K562 (cell line): ENCODE data around the gene ANKRD45. TPM values are rescaled to one million over a fixed set of nuclear protein-coding genes. Genes with fewer than 3 reads are reported as not detected.
A peak's percentile ranks its signal among the peaks of the same experiment; 100 is the strongest.

Experiments used
- ARID1B ChIP-seq: fragments of 450-650 bp; IDR thresholded peaks from 2 replicates; pipeline ENCODE4 v1.6.1; 2016; ENCODE audit warnings: antibody characterized with exemption, mild to moderate bottlenecking, inconsistent platforms
- ARNT ChIP-seq, 2 experiments: fragments of 450-650 bp; IDR thresholded peaks; 2 replicates each; pipeline ENCODE4 v1.6.1; 2016; ENCODE audit warnings: mild to moderate bottlenecking in 1 of 2
- BCL6 ChIP-seq: fragments of 250-450 bp; sonication (Bioruptor Pico); IDR thresholded peaks from 2 replicates; pipeline ENCODE4 v1.4.0; 2020
- CEBPB ChIP-seq: fragments of 450-650 bp; IDR thresholded peaks from 2 replicates; pipeline ENCODE4 v1.6.1; 2016; ENCODE audit warnings: missing genetic modification characterization, missing compliant biosample characterization
- EP400 ChIP-seq: fragments of 450-650 bp; IDR thresholded peaks from 2 replicates; pipeline ENCODE4 v1.6.1; 2017; ENCODE audit warnings: antibody characterized with exemption, mild to moderate bottlenecking, moderate library complexity
- FOXK1 ChIP-seq: sonication (generic); formaldehyde crosslinking; IDR thresholded peaks from 2 replicates; pipeline ENCODE4 v1.8.0; 2022; ENCODE audit warnings: missing genetic modification reagents, mild to moderate bottlenecking, borderline replicate concordance
- FOXK2 ChIP-seq, 2 experiments: fragments of 450-650 bp; IDR thresholded peaks in 1 of 2; conservative IDR thresholded peaks in 1 of 2; 2 replicates each; pipeline ENCODE4 v1.6.1; 2016; ENCODE audit warnings: low read depth in 2 of 2, mild to moderate bottlenecking in 1 of 2
- MAFG ChIP-seq: fragments of 450-650 bp; conservative IDR thresholded peaks from 2 replicates; pipeline ENCODE4 v1.6.1; 2016; ENCODE audit warnings: missing genetic modification characterization, missing compliant biosample characterization
- RREB1 ChIP-seq: fragments of 250-450 bp; sonication (Bioruptor Pico); IDR thresholded peaks from 2 replicates; pipeline ENCODE4 v1.4.0; 2020
- SPI1 ChIP-seq: IDR thresholded peaks from 2 replicates; pipeline ENCODE4 v1.6.1; 2011; ENCODE audit warnings: low read depth, low read length, control low read depth, borderline replicate concordance
- ZNF436 ChIP-seq: fragments of 250-450, 450-650 bp; sonication (Bioruptor Pico); formaldehyde crosslinking; IDR thresholded peaks from 2 replicates; pipeline ENCODE4 v1.7.0; 2020; ENCODE audit warnings: mild to moderate bottlenecking
- ZNF449 ChIP-seq: fragments of 250-450 bp; sonication (Bioruptor Pico); IDR thresholded peaks from 2 replicates; pipeline ENCODE4 v1.8.0; 2022; ENCODE audit warnings: moderate library complexity, mild to moderate bottlenecking, inconsistent platforms
- ZNF589 ChIP-seq: fragments of 200-800 bp; sonication (Bioruptor generic); IDR thresholded peaks from 2 replicates; pipeline ENCODE4 v1.6.1; 2016; ENCODE audit warnings: low read depth, missing genetic modification characterization, missing compliant biosample characterization
- ZNF766 ChIP-seq: fragments of 200-800 bp; sonication (Bioruptor generic); conservative IDR thresholded peaks from 2 replicates; pipeline ENCODE4 v1.6.1; 2016; ENCODE audit warnings: missing genetic modification characterization, missing compliant biosample characterization
- polyA plus RNA-seq, 8 experiments: library from polyadenylated mRNA; depleted of rRNA in 4 of 8; stranded (reverse) in 5 of 8; unstranded in 3 of 8; fragments of >200 nt; fragmentation: Nextera tagmentation in 2 of 8; fragmentation: Illumina TruSeq in 1 of 8; extraction: Ambion mirVana in 2 of 8; extraction: Trizol in 1 of 8; gene quantifications; 2 replicates each; pipeline versions ENCODE4 v1.2.1 to v1.2.3, GENCODE V29; 2011 to 2014; ENCODE audit warnings: inconsistent platforms in 1 of 8, missing spikeins in 1 of 8
- total RNA-seq, 7 experiments: library from RNA; depleted of rRNA in 6 of 7; stranded (reverse); fragments of >200 nt in 6 of 7; fragmentation: Illumina TruSeq in 2 of 7; extraction: Trizol in 2 of 7; gene quantifications; 2 replicates each; pipeline versions ENCODE4 v1.2.1 to v1.2.3, GENCODE V29; 2011 to 2021; ENCODE audit warnings: low replicate concordance in 1 of 7
- TF ChIP-seq, protein P1 (sequence below): fragments of 200-800 bp; sonication (Bioruptor generic); IDR thresholded peaks from 2 replicates; pipeline ENCODE4 v1.6.1; 2017; ENCODE audit warnings: missing genetic modification characterization, missing compliant biosample characterization

Gene ANKRD45
- total and polyA plus RNA-seq, 9 of the 15 experiments (the other 6 are each of a cell fraction or from before 2014, with no cell fraction given): 0.10 to 0.30 (median 0.11) TPM; not detected in 2

DNA sequence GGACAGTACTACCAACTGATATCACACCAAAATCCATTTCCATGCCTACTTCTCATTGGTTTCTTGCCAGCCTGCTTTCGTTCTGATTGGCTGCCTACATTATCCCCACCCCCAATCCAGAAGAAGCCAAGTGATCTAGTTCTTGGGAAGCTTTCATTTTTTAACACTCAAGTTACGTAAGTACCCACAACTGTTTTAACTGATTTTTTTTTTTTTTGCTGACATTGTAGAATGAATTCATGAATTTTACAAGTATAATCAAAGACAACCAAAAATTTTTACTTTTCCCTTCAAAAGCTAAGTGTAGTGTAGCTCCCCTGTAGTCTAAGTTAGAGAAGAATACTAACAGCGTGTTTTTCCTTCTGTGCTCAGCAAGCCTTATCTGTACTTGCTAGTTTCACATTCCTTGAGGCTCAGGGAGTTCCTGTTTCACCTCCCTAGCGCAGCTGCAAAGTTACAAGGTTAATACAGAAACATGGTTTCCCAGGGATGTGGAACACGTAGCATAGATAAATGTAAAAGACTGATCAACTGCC lies 66.5 kb downstream of the ANKRD45 start, which contains the start of gene SLC9C2 (continued):
- TF ChIP-seq, protein P1, sequence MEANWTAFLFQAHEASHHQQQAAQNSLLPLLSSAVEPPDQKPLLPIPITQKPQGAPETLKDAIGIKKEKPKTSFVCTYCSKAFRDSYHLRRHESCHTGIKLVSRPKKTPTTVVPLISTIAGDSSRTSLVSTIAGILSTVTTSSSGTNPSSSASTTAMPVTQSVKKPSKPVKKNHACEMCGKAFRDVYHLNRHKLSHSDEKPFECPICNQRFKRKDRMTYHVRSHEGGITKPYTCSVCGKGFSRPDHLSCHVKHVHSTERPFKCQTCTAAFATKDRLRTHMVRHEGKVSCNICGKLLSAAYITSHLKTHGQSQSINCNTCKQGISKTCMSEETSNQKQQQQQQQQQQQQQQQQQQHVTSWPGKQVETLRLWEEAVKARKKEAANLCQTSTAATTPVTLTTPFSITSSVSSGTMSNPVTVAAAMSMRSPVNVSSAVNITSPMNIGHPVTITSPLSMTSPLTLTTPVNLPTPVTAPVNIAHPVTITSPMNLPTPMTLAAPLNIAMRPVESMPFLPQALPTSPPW (CRISPR knock-in tag): peak; percentile 21; the same call in 1 of the 2 replicates
- TF ChIP-seq ARID1B: peak; percentile 43; the same call in 1 of the 2 replicates
- peak; percentile 98 for TF ChIP-seq MAFG (tag)
- no peak for TF ChIP-seq RREB1 (CRISPR knock-in tag)
- no peak for TF ChIP-seq FOXK1 (CRISPR knock-in tag)
- peak; percentile 83; the same call in 1 of the 2 replicates for TF ChIP-seq SPI1
- no peak for TF ChIP-seq ZNF449
- TF ChIP-seq ZNF766 (CRISPR knock-in tag): 0 out of 2 replicates have a peak, but pooled peaks have one; percentile 49
- peak; percentile 65 for TF ChIP-seq CEBPB (tag)
- no peak for TF ChIP-seq BCL6
- TF ChIP-seq ARNT (IDR thresholded peaks at IDR 0.05): peak in 1 of 2 experiments; percentile 65; a peak in 1 of 4 replicates
- no peak for TF ChIP-seq ZNF436 (CRISPR knock-in tag)
- TF ChIP-seq ZNF589 (CRISPR knock-in tag): peak; percentile 37; the same call in 1 of the 2 replicates
- TF ChIP-seq EP400: peak; percentile 35; the same call in 1 of the 2 replicates
- peak in 1 of 2 experiments; percentile 76; a peak in 2 of 4 replicates for TF ChIP-seq FOXK2 (conservative IDR thresholded peaks at IDR 0.05 in 1 of 2, IDR thresholded peaks at IDR 0.05 in 1 of 2; ENCODE audit: low read depth in 2 of 2)
